HG03439 (cell line): ENCODE results near the gene EEFSEC.

Experiments
- ATAC-seq: cut with Tn5 transposase; IDR thresholded peaks from one replicate; pipeline ENCODE4 v1.9.1; 2021; ENCODE audit warnings: mild to moderate bottlenecking, moderate library complexity; ENCODE audit not compliant: unreplicated experiment

The EEFSEC gene

DNA sequence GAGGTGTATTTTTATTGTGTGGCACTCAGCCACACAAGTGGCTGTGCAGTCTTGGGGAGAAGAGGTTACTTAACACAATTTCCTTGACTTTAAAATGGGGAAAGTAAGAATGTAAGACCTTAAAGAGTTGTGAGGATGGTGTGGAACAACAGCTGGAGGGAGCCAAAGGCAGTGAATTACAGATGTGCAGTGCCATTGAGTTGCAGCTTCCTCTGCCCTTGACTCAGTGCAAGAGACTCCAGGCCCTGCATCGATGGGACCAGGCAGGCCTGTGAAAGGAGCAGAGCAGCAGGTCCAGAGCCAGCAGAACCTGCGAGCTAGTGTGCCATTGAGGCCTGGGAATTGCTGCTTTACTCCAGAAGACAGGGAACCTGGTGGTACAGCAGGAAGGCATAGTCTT lies 27.2 kb downstream of the EEFSEC start:
- ATAC-seq, result no peak

DNA sequence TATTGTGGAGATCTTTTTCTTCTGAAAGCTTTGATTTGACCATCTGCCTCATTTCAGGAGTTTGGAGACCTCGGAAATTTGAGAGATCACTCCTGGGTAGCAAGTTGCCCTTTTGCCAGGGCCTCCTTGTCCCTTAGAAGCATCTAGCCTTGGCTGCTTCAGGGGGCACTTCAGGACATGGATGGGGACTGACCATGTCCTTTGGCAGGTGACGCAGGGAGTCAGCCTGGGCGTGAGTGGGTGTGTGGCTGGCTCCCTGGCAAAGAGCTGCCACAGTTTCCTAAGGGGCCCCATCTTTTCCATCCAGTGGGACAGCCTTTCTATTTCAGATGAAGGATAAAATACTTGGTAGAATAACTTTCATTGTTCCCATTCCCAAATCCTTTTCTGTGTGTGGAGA lies 27.6 kb downstream of the EEFSEC start:
- no peak for ATAC-seq

DNA sequence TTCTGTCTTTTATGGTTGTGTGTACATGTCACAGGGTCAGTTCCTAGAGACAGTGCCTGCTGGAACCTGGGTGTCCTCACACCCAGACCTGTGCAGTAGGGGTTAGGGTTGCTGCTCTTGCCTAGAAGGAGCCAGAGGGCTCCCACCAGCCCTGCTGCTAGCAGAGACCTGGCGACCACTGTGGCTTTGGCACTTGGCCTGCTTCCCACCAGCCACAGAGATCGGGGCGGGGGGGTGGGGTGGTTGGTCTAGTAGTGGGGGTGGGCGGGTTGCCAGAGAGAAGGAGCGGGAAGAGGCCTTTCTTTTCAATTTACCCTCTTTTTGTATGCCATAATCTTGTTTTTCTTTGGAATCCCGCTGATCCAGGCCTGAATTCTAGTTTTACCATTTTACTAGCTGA lies 29.4 kb downstream of the EEFSEC start:
- ATAC-seq, result no peak

DNA sequence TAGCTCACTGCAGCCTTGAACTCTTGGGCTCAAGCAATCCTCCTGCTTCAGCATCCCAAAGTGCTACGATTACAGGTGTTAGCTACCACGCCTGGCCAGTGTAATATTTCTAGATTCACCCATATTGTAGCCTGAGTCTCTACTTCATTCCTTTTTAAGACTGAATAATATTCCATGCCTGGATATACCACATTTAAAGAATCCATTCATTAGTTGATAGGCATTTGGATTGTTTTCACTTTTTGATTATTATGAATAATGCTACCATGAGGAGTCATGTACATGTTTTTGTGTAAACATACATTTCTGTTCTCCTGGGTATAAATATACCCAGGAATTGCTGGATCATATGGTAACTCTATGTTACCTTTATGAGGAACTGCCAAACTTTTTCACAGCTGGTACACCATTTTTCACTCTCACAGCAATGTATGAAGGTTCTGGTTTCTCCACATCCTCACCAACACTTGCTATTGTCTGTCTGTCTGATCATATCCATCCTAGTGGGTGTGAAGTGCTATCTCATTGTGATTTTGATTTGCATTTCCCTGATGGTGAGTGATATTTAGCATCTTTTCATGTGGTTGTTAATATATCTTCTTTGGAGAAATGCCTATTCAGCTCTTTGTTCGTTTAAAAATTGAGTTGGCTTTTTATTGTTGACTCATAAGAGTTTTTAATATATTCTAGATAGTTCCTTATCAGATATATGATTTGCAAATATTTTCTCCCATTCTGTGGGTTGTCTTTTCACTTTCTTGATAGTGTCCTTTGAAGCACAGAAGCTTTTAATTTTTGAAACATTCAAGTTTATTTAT lies 32.6 kb downstream of the EEFSEC start:
- no peak for ATAC-seq

DNA sequence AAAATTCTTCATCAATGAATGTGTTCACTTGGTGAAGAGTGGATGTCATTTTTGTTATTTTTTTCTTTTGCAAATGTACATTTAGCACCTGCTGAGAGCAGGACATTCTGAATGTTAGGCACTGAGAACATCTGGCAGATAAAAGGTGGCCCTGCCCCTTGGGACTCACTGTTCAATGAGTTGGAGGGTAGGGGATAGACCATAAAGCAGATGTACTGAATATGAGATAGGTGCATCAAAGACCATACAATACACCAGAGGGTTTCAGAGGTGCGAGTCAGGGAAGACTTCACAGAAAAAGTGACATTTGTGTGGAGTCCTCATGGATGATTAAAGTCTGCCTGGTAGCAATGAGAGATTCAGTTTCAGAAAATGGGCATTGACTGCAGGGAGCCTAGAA lies 34.2 kb downstream of the EEFSEC start:
- ATAC-seq, result no peak

DNA sequence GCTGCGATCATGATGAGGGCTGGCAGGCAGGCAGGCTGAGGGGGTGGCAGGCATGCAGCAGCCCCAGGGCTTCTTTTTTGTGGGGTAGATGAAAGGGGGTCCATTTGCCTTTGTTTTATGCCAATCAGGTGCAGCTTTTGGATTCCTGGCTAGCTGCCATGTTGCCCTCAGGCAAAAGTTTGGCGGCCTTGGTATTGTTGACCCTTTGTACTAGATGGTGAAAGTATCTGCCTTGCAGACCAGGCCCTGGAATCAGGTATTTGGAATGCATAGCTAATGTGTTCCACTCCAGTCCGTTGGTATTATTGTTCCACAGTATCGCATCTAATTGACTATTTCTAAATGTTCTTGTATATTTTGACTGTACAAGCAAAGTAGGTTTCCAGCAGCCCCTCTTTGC lies 35.0 kb downstream of the EEFSEC start:
- ATAC-seq, result no peak

DNA sequence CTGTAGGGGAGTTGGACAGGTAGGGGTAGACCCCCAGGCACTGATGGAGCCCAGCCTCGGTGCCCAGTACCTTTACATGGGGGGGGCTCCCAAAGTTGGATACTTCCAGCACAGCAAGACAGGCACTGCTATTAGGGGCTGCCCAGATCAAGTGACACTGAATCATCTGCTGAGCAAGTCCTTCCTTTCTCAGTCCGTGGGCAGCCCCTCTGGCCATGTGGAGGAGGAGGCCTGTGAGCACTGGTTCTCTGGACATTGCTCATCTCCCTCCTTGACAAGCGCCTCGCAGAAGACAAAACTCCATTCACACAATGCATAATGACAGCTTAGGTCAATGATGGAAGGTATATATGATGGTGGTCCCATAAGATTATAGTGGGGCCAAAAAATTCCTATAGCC lies 35.7 kb downstream of the EEFSEC start:
- ATAC-seq, result no peak

DNA sequence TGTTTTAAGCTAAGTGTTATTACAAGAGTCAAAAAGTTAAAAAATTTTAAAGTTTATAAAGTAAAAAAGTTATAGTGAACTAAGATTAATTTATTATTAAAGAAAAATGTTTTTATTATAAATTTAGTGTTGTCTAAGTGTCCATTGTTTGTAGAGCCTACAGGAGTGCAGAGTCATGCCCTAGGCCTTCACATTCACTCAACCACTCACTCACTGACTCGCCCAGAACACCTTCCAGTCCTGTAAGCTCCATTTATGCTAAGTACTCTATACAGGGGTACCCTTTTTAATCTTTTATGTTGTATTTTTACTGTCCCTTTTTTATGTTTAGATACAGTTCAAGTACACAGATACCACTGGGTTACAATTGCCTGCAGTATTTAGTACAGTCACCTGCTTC lies 37.2 kb downstream of the EEFSEC start:
- ATAC-seq, result no peak

DNA sequence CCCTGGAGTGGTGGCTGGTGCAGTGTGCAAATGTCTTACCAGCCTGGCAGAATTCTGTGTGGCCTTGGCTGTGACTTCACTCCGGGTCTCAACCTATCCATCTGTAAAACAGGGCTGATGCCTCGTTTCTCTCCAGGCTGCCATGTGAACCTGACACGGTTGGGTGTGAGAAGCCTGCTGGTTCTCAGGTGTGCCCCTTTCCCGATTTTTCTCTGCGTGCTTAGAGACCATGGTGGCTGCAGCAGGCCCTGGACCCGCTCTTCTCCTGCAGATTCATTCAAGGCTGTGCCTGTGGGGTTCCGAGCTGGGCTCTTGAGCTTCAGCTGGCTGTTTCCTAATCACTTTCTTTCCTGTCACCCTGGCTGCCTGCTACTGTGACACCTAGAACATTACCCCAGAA lies 38.9 kb downstream of the EEFSEC start:
- no peak for ATAC-seq

DNA sequence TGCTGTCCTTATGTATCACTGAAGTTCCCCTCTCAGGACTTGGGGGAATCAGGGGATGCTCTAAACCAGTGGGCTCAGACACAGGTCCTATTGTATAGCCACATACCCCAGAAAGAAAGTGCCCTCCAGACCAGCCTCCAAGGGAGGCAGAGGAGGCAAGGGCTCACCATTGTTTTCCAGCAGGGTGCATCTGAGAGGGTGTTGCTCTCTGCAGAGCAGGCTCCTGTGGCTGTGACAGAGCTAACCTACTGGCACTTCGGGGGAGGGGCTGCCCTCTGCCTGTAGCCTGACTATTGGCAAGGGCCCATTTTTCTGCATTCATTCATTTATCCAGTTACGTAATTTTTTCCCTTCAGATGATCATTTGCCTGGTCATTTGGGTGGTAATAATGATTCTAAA lies 39.9 kb downstream of the EEFSEC start:
- no peak for ATAC-seq

DNA sequence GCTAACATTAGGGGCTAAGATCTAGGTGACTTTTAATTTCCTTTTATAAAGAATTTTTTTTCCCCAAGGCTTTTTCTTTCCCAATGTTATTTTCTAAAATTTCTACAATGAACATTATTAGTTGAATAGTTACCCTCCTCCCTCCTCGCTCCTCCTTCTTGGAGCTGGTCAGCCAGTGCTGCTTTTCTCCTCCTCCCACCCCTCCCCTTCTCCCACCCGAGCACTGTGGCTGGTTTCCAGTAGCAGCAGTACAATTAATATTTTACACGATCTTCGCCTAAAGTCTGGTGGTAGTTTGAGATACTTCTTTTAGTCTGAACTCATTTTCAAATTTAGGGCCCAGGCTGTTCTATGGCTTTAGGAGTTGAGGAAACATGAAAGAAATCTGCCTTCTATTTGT lies 41.6 kb downstream of the EEFSEC start:
- no peak for ATAC-seq

DNA sequence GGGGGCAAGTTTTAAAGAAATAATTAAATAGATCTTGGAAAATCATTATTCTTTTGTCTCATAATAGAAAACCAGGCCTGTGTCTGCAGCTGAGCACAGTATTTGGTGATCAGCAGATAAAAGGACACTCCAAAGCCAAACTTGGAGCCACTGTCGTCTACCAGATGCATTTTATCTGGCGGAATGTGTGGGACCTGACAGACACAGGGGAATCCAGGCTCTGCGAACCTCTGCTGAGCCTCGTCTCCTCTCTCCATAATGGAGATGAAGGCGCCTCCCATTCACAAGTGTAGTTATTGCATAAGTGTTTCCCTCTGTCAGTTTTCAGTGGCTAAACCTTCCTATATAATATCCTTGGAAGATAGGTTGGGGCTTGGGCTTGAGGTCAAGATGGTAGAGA lies 42.1 kb downstream of the EEFSEC start:
- no peak for ATAC-seq

DNA sequence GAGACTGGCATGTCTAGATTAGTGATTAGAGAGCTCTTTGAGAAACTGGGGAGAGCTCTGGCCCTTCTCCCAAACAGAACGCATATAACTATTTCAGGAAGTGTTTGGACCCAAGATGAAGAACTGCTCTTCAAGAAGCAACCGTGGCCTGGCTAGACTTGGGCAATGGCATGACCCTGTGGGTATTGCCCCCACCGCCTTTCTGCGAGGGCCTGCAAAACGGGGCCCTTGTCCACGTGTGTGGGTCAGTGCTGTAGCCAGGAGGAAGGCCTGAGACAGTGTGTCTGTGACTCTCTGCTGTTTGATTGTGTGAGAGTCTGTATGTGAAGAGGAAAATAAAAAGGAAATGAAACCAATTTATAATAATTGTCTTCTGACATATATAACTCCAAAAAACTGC lies 42.5 kb downstream of the EEFSEC start:
- ATAC-seq, result no peak

DNA sequence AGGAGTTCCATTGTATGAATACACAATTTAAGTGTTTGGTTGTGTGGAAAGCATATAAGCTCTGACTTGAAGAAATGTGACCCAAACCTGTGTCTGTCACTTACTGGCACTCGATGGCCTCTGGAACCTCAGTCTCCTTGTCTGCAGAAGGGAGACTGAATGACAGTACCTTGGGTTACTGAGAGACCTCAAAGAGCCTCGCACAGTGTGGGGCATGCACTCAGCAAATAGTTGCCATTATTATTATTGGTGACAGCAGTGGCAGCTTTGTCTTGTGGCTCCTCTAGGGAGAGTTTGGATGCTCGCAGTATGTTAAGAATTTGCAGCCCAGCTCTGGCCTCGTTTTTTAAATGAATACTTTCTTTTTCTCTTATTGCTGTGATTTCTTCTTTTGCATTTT lies 43.4 kb downstream of the EEFSEC start:
- no peak for ATAC-seq

DNA sequence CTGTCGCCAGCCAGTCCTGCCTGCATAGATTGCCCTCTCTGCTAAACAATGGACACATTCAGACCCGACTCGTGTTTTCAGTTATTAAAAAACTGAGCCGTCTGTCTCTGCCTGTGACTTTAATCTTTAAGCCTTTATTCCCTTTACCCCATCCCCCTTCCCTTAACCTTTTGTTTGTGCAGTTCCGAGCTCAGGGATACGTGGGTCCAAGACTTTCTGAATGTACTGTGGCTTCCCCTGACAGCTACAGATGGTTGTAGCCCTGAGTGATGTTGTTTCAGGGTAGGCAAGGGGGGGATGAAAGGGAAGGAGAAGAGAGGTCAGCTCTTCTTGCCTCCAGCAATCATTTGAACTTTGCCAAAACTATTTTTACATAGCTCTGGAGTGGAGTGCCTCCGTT lies 44.6 kb downstream of the EEFSEC start:
- ATAC-seq, result no peak

DNA sequence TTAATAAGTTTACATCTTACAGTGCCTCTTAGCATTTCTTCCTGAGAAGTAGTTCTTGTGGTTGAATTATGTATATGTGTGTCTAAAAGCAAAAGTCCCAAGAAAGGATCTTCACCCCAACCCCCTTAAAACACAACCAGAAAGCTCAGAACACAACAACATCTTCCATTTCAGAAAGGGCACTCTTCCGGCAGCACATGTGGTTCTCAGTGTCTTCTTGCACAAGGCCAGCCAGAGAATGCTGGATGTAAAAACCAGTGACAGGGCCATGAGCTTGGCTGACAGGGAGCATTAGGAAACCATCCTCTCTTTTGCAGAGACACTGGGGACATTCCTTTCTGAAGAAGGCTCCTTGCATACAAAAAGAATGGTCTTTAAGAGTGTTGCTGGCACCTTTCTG lies 45.0 kb downstream of the EEFSEC start:
- ATAC-seq, result no peak

DNA sequence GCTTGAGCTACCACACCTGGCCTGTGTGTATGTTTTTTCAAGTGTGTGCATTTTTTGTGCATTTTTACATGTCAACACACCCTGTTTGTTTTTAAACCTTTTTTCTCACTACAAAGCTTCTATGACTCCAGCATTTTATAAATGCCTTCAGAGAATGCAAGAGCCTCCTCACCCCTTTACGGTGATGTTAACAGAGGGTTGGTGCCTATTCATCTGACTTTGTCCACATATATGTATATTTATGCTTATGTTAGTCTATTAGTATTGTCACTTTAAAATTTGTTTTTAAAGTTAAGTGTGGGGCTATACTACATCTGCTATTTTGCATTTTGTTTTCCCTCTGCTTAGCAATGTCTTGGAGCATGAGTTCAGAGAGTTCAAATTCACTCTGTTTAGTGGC lies 45.8 kb downstream of the EEFSEC start:
- ATAC-seq, result no peak

DNA sequence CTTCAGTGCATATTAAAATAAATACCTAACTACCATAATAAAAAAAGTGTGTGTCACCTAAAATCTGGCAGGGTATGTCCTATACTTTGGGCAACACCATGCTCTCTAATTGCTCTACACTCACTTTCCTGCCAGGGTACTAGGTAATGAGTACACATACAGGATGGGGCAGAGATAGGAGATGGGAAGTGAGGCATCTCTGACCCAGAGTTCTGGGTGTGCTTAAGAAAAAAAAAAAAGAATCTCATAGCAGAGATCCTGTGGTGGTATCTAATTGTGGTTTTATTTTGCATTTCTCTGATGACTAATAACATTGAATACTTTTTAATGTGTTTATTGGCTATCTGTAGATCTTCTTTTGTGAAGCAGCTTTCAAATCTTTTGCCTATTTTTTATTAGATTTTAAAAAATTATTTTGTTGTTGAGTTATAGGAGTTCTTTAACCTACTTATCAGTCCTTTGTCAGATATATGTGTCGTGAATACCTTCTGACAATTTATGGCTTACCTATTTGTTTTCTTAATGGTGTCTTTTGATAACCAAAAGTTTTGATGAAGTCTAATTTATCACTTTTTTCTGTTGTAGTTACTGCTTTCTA lies 48.0 kb downstream of the EEFSEC start:
- no peak for ATAC-seq

DNA sequence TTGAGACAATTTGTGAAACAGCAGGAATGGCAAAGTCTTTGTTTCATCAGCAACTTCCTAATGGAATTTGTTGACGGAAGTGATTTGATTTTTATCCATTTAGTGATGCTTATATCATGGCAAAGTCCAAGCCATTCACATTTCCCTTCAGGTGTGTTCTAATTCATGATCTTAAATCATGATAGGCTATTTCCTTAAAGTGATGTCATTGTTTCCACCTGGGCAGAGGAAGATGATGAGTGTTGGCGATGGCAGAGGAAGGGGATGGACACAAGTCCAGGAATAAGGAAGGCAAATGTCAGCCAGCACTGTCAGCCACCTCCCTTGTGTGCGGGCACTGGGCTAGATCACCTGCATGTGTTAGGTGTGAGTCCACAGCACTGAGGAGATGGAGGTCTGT lies 49.9 kb downstream of the EEFSEC start:
- no peak for ATAC-seq

DNA sequence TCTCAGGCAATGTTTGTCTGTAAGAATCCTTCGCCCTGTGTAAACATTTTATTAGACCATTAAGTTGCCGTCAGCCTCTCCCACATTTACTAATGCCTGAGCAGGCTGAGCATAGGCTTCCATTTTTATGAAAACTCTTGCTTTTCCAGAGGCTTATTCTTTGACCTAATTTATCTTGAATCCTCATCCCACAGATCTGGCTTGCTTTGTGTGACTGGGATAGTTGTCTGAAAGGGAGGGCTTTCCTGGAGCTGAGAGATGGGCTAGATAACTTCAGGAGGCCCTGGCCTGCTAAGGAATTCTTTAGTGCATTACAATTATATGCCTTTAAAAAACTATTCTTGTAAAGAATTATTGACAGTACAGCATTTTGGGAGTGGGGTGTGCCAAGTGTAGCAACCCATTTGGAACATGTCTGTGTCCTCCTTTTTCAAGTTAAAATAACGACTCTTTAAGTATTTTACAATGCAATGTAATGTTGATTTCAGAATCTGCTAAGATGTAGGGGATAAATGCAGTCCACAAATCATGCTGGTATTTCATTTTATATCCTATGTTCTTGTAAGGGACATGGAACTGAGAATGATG lies 52.4 kb downstream of the EEFSEC start:
- no peak for ATAC-seq

DNA sequence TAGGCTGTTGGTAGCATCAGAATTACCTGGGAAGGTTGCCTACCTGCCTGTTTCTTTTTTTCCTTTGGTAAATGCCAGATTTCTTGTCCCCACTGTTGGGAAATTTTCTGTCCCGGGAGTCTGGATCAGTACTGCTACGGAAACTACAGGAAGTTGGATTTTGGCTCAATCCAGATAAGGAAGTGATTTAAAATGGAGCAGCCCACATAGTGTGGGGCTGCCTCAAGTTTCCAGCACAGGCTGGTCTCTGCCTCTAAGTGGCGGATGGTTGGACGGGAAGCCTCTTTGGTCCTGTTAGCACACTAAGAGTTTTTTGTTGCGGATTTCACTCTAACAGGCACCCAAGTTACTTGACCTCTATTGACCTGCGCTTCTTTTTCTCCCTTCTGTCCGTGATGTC lies 54.7 kb downstream of the EEFSEC start:
- ATAC-seq, result no peak

DNA sequence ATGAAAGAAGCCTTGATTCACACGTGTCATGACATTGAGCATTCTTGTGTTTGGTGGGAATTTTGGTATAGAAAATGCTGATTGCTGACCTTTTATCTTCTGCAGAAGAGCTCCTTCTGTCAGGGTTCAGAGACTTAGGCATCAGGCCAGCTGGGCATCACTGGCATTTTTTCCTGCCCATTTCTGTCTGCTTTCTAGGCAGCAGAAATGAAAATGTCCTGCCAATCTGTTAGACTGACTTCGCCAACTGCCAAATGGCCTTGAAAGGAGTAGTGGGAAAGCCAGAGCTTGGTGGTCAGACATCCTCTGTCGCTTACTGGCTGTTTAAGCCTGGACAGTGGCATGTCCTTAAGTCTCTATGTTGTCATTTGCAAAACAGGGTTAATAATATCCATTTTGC lies 57.4 kb downstream of the EEFSEC start:
- no peak for ATAC-seq

DNA sequence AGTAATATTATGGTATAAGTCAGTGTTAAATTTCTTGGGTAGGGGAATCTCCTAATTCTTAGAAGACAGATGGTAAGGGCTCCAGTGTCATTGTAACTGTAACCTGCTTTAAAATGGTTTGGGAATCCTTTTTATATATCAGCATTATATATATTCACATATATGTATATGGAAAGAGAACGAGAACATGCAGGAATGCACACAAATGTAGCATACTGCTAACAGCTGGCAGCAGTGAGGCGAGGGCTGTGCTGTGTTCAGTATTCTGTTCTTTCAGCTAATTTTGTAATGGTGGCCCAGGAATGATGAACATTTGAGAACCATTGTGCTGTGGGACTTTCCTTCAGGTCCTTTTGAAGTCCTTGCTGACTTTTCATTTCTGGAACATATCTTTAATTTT lies 60.8 kb downstream of the EEFSEC start:
- no peak for ATAC-seq
